ENCODE measurements around the gene PPARGC1A.

Gene PPARGC1A

DNA sequence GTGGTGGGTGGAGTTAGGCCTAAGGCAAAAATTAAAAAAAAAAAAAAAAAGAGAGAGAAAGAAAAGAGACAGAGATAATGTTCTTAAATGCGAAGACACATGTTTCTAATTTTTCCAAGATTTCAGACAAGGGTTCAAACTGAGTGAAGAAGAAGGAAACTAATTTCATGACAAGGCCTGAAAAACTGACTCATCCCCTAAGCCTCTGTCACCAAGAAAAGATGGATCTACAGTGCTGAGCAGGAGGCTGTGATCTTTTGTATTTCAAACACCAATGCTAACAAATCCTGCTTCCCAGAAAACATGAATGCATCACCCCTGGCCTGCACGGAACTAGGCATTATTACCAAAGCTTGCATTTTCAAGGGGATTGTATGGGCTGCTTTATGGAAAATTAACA lies 75.3 kb downstream of the PPARGC1A start:
- H3K27ac Mint-ChIP-seq, result peak overlapping the region; percentile 77
- no peak for DNase-seq

DNA sequence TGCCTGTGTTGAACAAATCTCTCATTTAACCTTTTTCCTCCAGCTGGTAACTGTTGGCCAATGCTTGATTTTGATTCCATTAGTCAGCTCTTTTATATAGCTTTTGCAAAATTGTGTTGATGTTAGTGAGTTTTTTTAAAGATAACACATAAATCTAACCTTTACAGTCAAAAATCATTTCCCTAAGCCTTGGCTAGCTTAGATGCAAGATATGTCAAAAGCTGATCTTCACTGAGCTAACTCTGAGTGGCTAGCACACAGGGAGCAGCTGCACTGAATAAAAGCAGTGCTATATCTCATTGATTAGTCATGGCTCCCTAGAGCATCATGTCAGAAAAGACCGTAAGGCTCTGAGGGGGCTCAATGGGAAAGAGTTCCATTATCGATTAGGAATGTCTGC lies 78.7 kb downstream of the PPARGC1A start:
- Mint-ChIP-seq H3K9me3 (peaks cover 15% of the 10 kb centered on the region), H3K36me3 (ENCODE audit: low read depth) (peaks cover 9% of the 10 kb centered on the region), H3K4me3 (no peak overlapping the region), H3K27ac (no peak overlapping the region), H3K4me1 (peaks cover 29% of the 10 kb centered on the region), H3K27me3 (ENCODE audit: low read depth, poor library complexity) (peaks cover 3% of the 10 kb centered on the region)
- TF ChIP-seq, protein P1, sequence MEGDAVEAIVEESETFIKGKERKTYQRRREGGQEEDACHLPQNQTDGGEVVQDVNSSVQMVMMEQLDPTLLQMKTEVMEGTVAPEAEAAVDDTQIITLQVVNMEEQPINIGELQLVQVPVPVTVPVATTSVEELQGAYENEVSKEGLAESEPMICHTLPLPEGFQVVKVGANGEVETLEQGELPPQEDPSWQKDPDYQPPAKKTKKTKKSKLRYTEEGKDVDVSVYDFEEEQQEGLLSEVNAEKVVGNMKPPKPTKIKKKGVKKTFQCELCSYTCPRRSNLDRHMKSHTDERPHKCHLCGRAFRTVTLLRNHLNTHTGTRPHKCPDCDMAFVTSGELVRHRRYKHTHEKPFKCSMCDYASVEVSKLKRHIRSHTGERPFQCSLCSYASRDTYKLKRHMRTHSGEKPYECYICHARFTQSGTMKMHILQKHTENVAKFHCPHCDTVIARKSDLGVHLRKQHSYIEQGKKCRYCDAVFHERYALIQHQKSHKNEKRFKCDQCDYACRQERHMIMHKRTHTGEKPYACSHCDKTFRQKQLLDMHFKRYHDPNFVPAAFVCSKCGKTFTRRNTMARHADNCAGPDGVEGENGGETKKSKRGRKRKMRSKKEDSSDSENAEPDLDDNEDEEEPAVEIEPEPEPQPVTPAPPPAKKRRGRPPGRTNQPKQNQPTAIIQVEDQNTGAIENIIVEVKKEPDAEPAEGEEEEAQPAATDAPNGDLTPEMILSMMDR (IDR thresholded peaks at IDR 0.05), result no peak
- no peak for DNase-seq

More for the DNA sequence above, 75.3 kb downstream of the PPARGC1A start:
- H3K4me3 Mint-ChIP-seq, result no peak overlapping the region
- TF ChIP-seq, protein P1 (IDR thresholded peaks at IDR 0.05), result no peak
- peaks cover 3% of the 10 kb centered on the region for H3K27me3 Mint-ChIP-seq (ENCODE audit: low read depth, poor library complexity)
- peaks cover 15% of the 10 kb centered on the region for H3K9me3 Mint-ChIP-seq
- peaks cover 9% of the 10 kb centered on the region for H3K36me3 Mint-ChIP-seq (ENCODE audit: low read depth)
- H3K4me1 Mint-ChIP-seq, result peaks cover 56% of the 10 kb centered on the region

DNA sequence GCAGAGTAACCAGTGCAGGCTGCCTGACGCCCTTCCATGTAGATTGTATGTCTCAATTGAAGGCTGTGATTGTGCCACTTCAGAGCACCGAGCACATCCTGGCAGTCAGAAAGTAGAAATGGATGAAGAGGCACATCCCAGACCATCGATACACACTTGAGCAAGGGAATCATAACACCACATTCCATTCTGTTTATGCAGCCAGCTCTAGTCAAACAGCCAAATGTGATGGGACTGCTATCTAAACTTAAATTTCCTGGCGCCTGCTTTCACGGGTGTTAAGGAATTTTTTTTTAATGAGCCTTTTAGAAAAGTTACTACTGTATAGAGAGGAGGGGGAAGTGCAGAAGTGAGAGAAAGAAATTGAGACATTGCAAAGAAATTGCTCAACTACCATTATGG lies 84.4 kb downstream of the PPARGC1A start:
- no peaks in the 10 kb centered on the region for H3K36me3 Mint-ChIP-seq (ENCODE audit: low read depth)
- no peak overlapping the region for H3K27ac Mint-ChIP-seq
- H3K27me3 Mint-ChIP-seq (ENCODE audit: low read depth, poor library complexity), result no peaks in the 10 kb centered on the region
- H3K4me1 Mint-ChIP-seq, result no peaks in the 10 kb centered on the region
- no peak for DNase-seq
- TF ChIP-seq, protein P1 (IDR thresholded peaks at IDR 0.05), result no peak
- H3K4me3 Mint-ChIP-seq, result no peak overlapping the region
- no peaks in the 10 kb centered on the region for H3K9me3 Mint-ChIP-seq

DNA sequence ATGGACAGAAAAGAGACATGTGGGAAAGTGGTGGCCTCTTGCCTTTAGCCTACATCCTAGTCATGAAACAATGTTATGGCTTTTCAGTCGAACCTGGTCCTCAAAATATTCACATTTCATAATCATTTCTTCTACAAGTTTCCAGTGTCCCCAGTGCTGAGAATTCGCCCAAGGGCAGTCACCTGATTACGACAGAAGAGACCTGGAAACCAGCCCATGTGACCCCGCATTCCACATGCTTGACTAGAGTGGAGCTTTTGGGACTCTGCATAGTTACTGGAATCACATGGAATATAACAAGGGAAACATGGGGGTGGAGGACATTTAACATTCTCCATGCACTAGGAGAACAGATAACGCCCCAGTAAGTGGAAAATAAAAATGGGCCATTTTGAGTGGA lies 100.1 kb downstream of the PPARGC1A start:
- no peak overlapping the region for H3K4me3 Mint-ChIP-seq
- no peak for DNase-seq
- peaks cover 12% of the 10 kb centered on the region for H3K9me3 Mint-ChIP-seq
- H3K27me3 Mint-ChIP-seq (ENCODE audit: low read depth, poor library complexity), result peaks cover 6% of the 10 kb centered on the region
- H3K27ac Mint-ChIP-seq, result no peak overlapping the region
- H3K36me3 Mint-ChIP-seq (ENCODE audit: low read depth), result peaks cover 3% of the 10 kb centered on the region
- TF ChIP-seq, protein P1 (IDR thresholded peaks at IDR 0.05), result no peak
- H3K4me1 Mint-ChIP-seq, result no peaks in the 10 kb centered on the region

DNA sequence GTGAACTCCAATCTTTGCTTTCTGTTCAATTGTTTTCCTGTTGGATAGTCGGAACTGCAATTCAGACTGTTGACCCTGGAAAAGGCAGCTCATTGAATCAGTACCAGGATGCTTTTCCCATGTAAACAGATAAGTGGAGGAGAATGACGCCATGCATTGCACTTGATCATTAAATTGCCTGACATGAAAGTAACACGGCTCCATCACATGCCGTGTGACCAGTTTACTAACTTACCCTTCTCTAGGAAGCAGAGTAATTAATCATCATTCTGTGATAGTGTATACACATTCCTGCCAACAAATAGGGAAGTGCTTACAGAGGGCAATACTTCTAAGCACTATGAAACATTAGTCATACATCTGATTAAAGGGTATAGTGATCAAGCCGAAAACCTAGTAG lies 101.4 kb downstream of the PPARGC1A start:
- Mint-ChIP-seq H3K36me3 (ENCODE audit: low read depth) (peaks cover 5% of the 10 kb centered on the region), H3K27ac (no peak overlapping the region)
- no peak for DNase-seq

DNA sequence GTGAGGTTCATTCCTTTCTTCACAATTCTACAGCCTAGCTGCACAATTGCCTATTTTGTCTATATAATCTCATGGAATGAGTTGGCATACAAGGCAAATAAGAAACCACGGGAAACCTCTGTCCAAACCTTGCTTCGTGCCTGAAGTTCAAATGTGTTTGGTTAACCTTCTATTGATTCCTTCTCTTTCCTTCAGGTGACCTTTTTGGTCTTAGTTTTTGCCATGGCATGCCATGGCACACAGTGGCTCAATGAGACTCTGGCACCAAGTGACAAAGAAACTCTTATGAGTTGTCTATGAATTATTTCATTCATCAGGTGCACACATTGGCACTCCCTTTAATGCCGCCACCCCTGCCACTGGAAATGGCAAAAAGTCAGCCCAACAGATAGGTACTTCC lies 101.8 kb downstream of the PPARGC1A start:
- no peak overlapping the region for H3K4me3 Mint-ChIP-seq
- peaks cover 6% of the 10 kb centered on the region for H3K27me3 Mint-ChIP-seq (ENCODE audit: low read depth, poor library complexity)
- H3K4me1 Mint-ChIP-seq, result no peaks in the 10 kb centered on the region
- TF ChIP-seq, protein P1 (IDR thresholded peaks at IDR 0.05), result no peak
- H3K36me3 Mint-ChIP-seq (ENCODE audit: low read depth), result peaks cover 8% of the 10 kb centered on the region
- H3K9me3 Mint-ChIP-seq, result peaks cover 20% of the 10 kb centered on the region
- DNase-seq, result no peak
- no peak overlapping the region for H3K27ac Mint-ChIP-seq

More for the DNA sequence above, 101.4 kb downstream of the PPARGC1A start:
- TF ChIP-seq, protein P1 (IDR thresholded peaks at IDR 0.05), result no peak
- Mint-ChIP-seq H3K27me3 (ENCODE audit: low read depth, poor library complexity) (peaks cover 6% of the 10 kb centered on the region), H3K4me3 (no peak overlapping the region), H3K4me1 (no peaks in the 10 kb centered on the region), H3K9me3 (peaks cover 16% of the 10 kb centered on the region)
